DND-41 (cell line): ENCODE measurements around the gene SLC35F3.

Experiments used
- EZH2 ChIP-seq: IDR thresholded peaks from 3 replicates; pipeline ENCODE4 v1.6.1; 2012; ENCODE audit warnings: borderline replicate concordance, low read depth, mild to moderate bottlenecking, moderate library complexity, low read length, inconsistent platforms; ENCODE audit not compliant: severe bottlenecking
- TF ChIP-seq, protein P1 (sequence below): IDR thresholded peaks from 2 replicates; pipeline ENCODE4 v1.5.1; 2012; ENCODE audit warnings: borderline replicate concordance, low read length, moderate library complexity, mild to moderate bottlenecking; ENCODE audit not compliant: poor library complexity, severe bottlenecking; ENCODE audit errors: extremely low read depth

DNA sequence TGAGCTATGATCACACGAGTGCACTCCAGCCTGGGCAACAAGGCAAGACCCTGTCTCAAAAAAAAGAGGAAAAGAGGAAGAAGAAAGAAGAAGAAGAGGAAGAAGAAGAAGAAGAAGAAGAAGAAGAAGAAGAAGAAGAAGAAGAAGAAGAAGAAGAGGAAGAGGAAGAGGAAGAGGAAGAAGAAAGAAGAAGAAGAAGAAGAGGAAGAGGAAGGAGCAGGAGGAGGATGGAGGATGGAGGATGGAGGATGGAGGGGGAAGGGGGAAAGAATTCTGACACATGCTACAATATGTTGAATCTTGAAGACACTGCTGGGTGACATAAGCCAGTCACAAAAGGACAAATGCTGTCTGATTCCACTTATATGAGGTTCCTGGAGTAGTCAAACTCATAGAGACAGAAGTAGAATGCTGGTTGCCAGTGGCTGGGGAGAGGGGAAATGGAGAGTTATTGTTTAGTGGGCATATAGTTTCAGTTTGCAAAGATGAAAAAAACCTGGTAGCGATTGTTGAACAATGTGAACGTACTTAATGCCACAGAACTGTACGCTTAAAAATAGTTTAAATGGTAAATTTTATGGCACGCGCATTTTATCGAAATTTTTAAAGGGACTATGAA lies 421.5 kb downstream of the SLC35F3 start:
- TF ChIP-seq, protein P1, sequence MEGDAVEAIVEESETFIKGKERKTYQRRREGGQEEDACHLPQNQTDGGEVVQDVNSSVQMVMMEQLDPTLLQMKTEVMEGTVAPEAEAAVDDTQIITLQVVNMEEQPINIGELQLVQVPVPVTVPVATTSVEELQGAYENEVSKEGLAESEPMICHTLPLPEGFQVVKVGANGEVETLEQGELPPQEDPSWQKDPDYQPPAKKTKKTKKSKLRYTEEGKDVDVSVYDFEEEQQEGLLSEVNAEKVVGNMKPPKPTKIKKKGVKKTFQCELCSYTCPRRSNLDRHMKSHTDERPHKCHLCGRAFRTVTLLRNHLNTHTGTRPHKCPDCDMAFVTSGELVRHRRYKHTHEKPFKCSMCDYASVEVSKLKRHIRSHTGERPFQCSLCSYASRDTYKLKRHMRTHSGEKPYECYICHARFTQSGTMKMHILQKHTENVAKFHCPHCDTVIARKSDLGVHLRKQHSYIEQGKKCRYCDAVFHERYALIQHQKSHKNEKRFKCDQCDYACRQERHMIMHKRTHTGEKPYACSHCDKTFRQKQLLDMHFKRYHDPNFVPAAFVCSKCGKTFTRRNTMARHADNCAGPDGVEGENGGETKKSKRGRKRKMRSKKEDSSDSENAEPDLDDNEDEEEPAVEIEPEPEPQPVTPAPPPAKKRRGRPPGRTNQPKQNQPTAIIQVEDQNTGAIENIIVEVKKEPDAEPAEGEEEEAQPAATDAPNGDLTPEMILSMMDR: no peak
- TF ChIP-seq EZH2: no peak
